Fibroblast of lung (primary cell): Measurements from ENCODE around the gene LIN28A.

Experiments
- CTCF ChIP-seq, 2 donors: IDR thresholded peaks in 1 of 2; conservative IDR thresholded peaks in 1 of 2; 1 replicate in 1 of 2; 2 replicates in 1 of 2; pipeline ENCODE4 v1.5.1; 2011 to 2012; ENCODE audit warnings: low read length in 2 of 2, control low read depth in 1 of 2, inconsistent platforms in 1 of 2, low read depth in 1 of 2, mild to moderate bottlenecking in 1 of 2
- EZH2 ChIP-seq: IDR thresholded peaks from 2 replicates; pipeline ENCODE4 v1.5.1; 2012; ENCODE audit warnings: low read length, control low read depth, mild to moderate bottlenecking; ENCODE audit errors: missing control alignments

DNA sequence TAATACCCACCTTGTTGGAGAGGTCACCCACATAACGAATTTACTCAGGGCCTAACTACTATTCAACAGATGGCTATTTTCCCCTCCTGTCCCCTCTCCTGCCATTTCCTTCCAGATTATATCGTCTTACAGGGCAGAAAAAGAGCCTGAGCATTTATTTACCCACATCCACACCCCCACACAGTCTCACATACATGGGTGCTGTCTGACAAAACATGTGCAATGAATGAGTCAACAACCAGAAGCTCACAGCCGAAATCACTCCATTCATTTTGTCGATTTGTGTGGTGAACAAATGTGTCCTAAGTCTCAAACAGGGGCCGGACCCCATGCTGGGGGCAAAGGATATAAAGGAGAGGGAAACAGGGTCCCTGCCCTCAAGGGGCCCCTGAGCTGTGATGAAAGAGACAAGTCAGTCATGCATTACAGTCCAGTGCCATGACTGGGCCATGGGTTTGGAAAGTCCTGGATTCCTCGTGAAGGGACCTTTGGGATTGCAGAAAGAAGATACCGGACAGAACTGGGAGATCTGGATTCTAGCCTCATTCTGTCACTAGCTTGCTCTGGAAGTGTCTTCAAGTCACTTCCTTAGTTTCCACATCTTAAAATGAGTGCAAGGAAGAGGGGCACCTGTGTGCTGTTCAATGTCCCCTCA lies 21.7 kb upstream of the LIN28A start:
- TF ChIP-seq EZH2 (no peak), CTCF (conservative IDR thresholded peaks at IDR 0.05 in 1 of 2, IDR thresholded peaks at IDR 0.05 in 1 of 2; ENCODE audit: low read depth in 1 of 2, low read length in 2 of 2) (no peak)
